GM18907 (cell line): ENCODE data around the gene ELOB.

Experiments used
- ATAC-seq: cut with Tn5 transposase; IDR thresholded peaks from one replicate; pipeline ENCODE4 v1.9.1; 2021; ENCODE audit warnings: mild to moderate bottlenecking, moderate library complexity; ENCODE audit not compliant: unreplicated experiment

Gene ELOB

GRCh38 chr16:2777231-2777902, at the start of gene ELOB:
TSS of gene ELOB (minus strand) at chr16:2777280. CDS start at chr16:2777239, 41 bp downstream.
- ATAC-seq: peak; percentile 74

- ATAC-seq: no peak
Observed at GRCh38 chr16:2825906-2826305, 48.8 kb upstream of the ELOB start.

- no peak for ATAC-seq
Observed at GRCh38 chr16:2825049-2825742, 48.1 kb upstream of the ELOB start.

- no peak for ATAC-seq
Observed at GRCh38 chr16:2824626-2825025, 47.5 kb upstream of the ELOB start.

GRCh38 chr16:2822496-2822895, 45.4 kb upstream of the ELOB start:
- no peak for ATAC-seq

GRCh38 chr16:2822158-2822495, 45.0 kb upstream of the ELOB start:
- ATAC-seq: no peak

GRCh38 chr16:2821487-2822157, 44.5 kb upstream of the ELOB start:
- ATAC-seq: no peak

GRCh38 chr16:2820836-2821486, 43.9 kb upstream of the ELOB start:
- no peak for ATAC-seq

GRCh38 chr16:2819939-2820835, 43.1 kb upstream of the ELOB start:
- no peak for ATAC-seq

GRCh38 chr16:2819179-2819938, 42.3 kb upstream of the ELOB start:
- ATAC-seq: no peak

- no peak for ATAC-seq
Observed at GRCh38 chr16:2818272-2818876, 41.3 kb upstream of the ELOB start.

GRCh38 chr16:2817340-2818271, 40.5 kb upstream of the ELOB start:
- ATAC-seq: no peak

- no peak for ATAC-seq
Observed at GRCh38 chr16:2816751-2817339, 39.8 kb upstream of the ELOB start, which contains the start of gene PRSS21. TSS of gene PRSS21 (plus strand) at chr16:2817237. CDS start at chr16:2817269, 32 bp downstream.

- no peak for ATAC-seq
Observed at GRCh38 chr16:2815299-2815771, 38.3 kb upstream of the ELOB start.

- ATAC-seq: no peak
Observed at GRCh38 chr16:2814551-2815298, 37.6 kb upstream of the ELOB start.

- no peak for ATAC-seq
Observed at GRCh38 chr16:2813771-2814221, 36.7 kb upstream of the ELOB start.
